SK-N-MC (cell line): ENCODE data around the gene GRK4.
"Not testable (repeated sequence)": the region's sequence is repeated elsewhere in the genome, so short reads cannot be mapped to it uniquely, and the experiment has no call there.

ENCODE experiments used
- EZH2 ChIP-seq: fragments of 200-600 bp; sonication (generic); IDR thresholded peaks from one replicate; pipeline ENCODE4 v1.6.1; 2017; ENCODE audit warnings: antibody characterized with exemption
- POLR2AphosphoS5 ChIP-seq: IDR thresholded peaks from 2 replicates; pipeline ENCODE4 v1.6.1; 2012; ENCODE audit warnings: mild to moderate bottlenecking, low read depth, low read length, borderline replicate concordance

- not testable (repeated sequence) for TF ChIP-seq POLR2AphosphoS5, EZH2
Measured at GRCh38 chr4:2960450-2960849, 2.9 kb upstream of the GRK4 start.
